ENCODE results near the gene FAM83F.

DNA sequence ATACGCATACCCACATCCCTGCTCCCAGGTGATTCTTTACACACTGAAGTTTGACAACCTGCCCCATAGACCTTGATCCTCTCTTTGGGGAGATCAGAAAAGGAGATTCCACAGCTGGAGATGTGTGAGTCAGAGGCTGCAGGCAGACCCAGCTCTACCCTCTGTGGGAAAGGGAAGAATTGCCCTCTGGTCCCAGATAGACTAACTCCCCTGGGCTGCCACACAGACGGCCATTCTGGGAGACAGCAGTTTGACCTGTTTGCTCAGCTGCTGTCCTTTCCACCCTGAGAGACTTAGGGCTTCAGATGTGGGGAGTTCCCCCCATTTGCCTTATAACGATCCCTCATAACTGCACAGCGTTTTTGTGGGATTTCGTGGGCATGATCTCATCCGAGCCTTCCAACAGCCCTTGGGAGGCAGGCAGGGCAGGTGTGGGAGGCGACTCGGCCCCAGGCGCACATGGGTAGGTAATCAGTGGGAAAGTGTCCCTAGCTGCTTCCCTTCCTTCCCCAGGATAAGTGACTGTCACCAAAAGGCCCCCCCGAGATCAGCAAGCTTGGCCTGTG, 14.1 kb downstream of the FAM83F start:
- TF ChIP-seq, protein P1, sequence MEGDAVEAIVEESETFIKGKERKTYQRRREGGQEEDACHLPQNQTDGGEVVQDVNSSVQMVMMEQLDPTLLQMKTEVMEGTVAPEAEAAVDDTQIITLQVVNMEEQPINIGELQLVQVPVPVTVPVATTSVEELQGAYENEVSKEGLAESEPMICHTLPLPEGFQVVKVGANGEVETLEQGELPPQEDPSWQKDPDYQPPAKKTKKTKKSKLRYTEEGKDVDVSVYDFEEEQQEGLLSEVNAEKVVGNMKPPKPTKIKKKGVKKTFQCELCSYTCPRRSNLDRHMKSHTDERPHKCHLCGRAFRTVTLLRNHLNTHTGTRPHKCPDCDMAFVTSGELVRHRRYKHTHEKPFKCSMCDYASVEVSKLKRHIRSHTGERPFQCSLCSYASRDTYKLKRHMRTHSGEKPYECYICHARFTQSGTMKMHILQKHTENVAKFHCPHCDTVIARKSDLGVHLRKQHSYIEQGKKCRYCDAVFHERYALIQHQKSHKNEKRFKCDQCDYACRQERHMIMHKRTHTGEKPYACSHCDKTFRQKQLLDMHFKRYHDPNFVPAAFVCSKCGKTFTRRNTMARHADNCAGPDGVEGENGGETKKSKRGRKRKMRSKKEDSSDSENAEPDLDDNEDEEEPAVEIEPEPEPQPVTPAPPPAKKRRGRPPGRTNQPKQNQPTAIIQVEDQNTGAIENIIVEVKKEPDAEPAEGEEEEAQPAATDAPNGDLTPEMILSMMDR (optimal IDR thresholded peaks at IDR 0.05 in 1 of 3, IDR thresholded peaks at IDR 0.05 in 1 of 3, conservative IDR thresholded peaks at IDR 0.05 in 1 of 3; ENCODE audit: extremely low read depth in 1 of 3, insufficient read depth in 2 of 3, low read length in 3 of 3), result no peak
- no peak for TF ChIP-seq EZH2 (IDR thresholded peaks at IDR 0.05; ENCODE audit: low read length)
